T-helper 17 cell (primary cell): ENCODE results near the gene LTC4S. TPM values are rescaled to one million over a fixed set of nuclear protein-coding genes. Genes with fewer than 3 reads are reported as not detected.

Experiments
- ATAC-seq: fragments of 150-1000 bp; cut with Tn5 transposase; 2 replicates; pipeline ENCODE4 v1.10.0; 2021; ENCODE audit warnings: mild to moderate bottlenecking, moderate library complexity
- DNase-seq, 3 donors: peaks; one replicate each; pipeline versions ENCODE4 v3.0.0 to v3.0.0-alpha.2; 2020 to 2021
- H3K9me3 ChIP-seq: one replicate; pipeline ENCODE4 v1.7.0; 2013; ENCODE audit warnings: low read length, mild to moderate bottlenecking; ENCODE audit not compliant: control insufficient read depth, poor library complexity, severe bottlenecking
- H3K27ac Mint-ChIP-seq: one replicate; pipeline ENCODE4 v1.8.0; 2022; ENCODE audit warnings: mild to moderate bottlenecking, moderate library complexity, mixed read lengths
- H3K27me3 Mint-ChIP-seq: one replicate; pipeline ENCODE4 v1.8.0; 2022; ENCODE audit warnings: mixed read lengths
- H3K36me3 Mint-ChIP-seq: one replicate; pipeline ENCODE4 v1.8.0; 2022; ENCODE audit warnings: low read depth, mixed read lengths
- H3K4me1 Mint-ChIP-seq: one replicate; pipeline ENCODE4 v1.8.0; 2022; ENCODE audit warnings: mild to moderate bottlenecking, mixed read lengths
- H3K4me3 Mint-ChIP-seq: one replicate; pipeline ENCODE4 v1.8.0; 2022; ENCODE audit warnings: mild to moderate bottlenecking, moderate library complexity, mixed read lengths
- total RNA-seq, 4 donors: library from RNA in 2 of 4; stranded (reverse) in 2 of 4; gene quantifications; one replicate each; pipeline ENCODE4 v1.2.3 and lab custom pipeline; 2022 to 2026

LTC4S gene
- total RNA-seq, 2 donors from 2014 or later: 6.4 to 6.8 TPM

- no peaks in the 10 kb centered on the region for H3K27me3 Mint-ChIP-seq
- ATAC-seq: no peak
- H3K4me3 Mint-ChIP-seq: peak overlapping the region; percentile 25
- no peaks in the 10 kb centered on the region for H3K9me3 ChIP-seq
- peaks cover 21% of the 10 kb centered on the region for H3K4me1 Mint-ChIP-seq
- no peaks in the 10 kb centered on the region for H3K36me3 Mint-ChIP-seq
- DNase-seq: no peak
- H3K27ac Mint-ChIP-seq: no peak overlapping the region
Measured at GRCh38 chr5:179816401-179816795, 22.6 kb downstream of the LTC4S start.

- peak overlapping the region; percentile 49 for H3K4me3 Mint-ChIP-seq
- peak overlapping the region; percentile 96 for H3K27ac Mint-ChIP-seq
- H3K9me3 ChIP-seq: no peaks in the 10 kb centered on the region
- no peaks in the 10 kb centered on the region for H3K36me3 Mint-ChIP-seq
- ATAC-seq: no peak
- peaks cover 26% of the 10 kb centered on the region for H3K4me1 Mint-ChIP-seq
- no peak for DNase-seq
- H3K27me3 Mint-ChIP-seq: no peaks in the 10 kb centered on the region
Measured at GRCh38 chr5:179816796-179817469, 23.1 kb downstream of the LTC4S start.

- Mint-ChIP-seq H3K4me3 (peak overlapping the region; percentile 49), H3K36me3 (no peaks in the 10 kb centered on the region), H3K27ac (peak overlapping the region; percentile 96), H3K4me1 (peaks cover 31% of the 10 kb centered on the region), H3K27me3 (no peaks in the 10 kb centered on the region)
- H3K9me3 ChIP-seq: no peaks in the 10 kb centered on the region
- no peak for DNase-seq
- ATAC-seq: no peak
Measured at GRCh38 chr5:179817470-179817840, 23.7 kb downstream of the LTC4S start.

- Mint-ChIP-seq H3K27ac (peak overlapping the region; percentile 96), H3K27me3 (no peaks in the 10 kb centered on the region), H3K4me1 (peaks cover 36% of the 10 kb centered on the region), H3K4me3 (peak overlapping the region; percentile 84), H3K36me3 (no peaks in the 10 kb centered on the region)
- H3K9me3 ChIP-seq: no peaks in the 10 kb centered on the region
- ATAC-seq: no peak
- no peak for DNase-seq
Measured at GRCh38 chr5:179817890-179818745, 24.3 kb downstream of the LTC4S start.

- ATAC-seq (peak; percentile 78), DNase-seq (peak; percentile 85 to 94 (median 90))
- Mint-ChIP-seq H3K27me3 (no peaks in the 10 kb centered on the region), H3K27ac (peak overlapping the region; percentile 96), H3K36me3 (no peaks in the 10 kb centered on the region), H3K4me1 (peaks cover 38% of the 10 kb centered on the region), H3K4me3 (peak overlapping the region; percentile 84)
- no peaks in the 10 kb centered on the region for H3K9me3 ChIP-seq
Measured at GRCh38 chr5:179818746-179819295, 25.0 kb downstream of the LTC4S start.

GRCh38 chr5:179819296-179820126 is 25.7 kb downstream of the LTC4S start:
- DNase-seq (peak in 2 of 3 donors; percentile 30 to 43), ATAC-seq (peak; percentile 5)
- Mint-ChIP-seq H3K4me1 (peaks cover 39% of the 10 kb centered on the region), H3K4me3 (peak overlapping the region; percentile 82), H3K27me3 (no peaks in the 10 kb centered on the region), H3K36me3 (peaks cover under 1% of the 10 kb centered on the region), H3K27ac (peak overlapping the region; percentile 96)
- no peaks in the 10 kb centered on the region for H3K9me3 ChIP-seq

- peak overlapping the region; percentile 96 for H3K27ac Mint-ChIP-seq
- H3K9me3 ChIP-seq: no peaks in the 10 kb centered on the region
- H3K27me3 Mint-ChIP-seq: no peaks in the 10 kb centered on the region
- DNase-seq: no peak
- peaks cover 3% of the 10 kb centered on the region for H3K36me3 Mint-ChIP-seq
- H3K4me3 Mint-ChIP-seq: peak overlapping the region; percentile 82
- peaks cover 42% of the 10 kb centered on the region for H3K4me1 Mint-ChIP-seq
- no peak for ATAC-seq
Measured at GRCh38 chr5:179820127-179820482, 26.3 kb downstream of the LTC4S start.

GRCh38 chr5:179820483-179821297 is 26.9 kb downstream of the LTC4S start, which contains the start of gene SQSTM1:
TSS of gene SQSTM1 (plus strand) at chr5:179820905. CDS start at chr5:179820937, 32 bp downstream.
- no peaks in the 10 kb centered on the region for H3K27me3 Mint-ChIP-seq
- H3K9me3 ChIP-seq: no peaks in the 10 kb centered on the region
- H3K36me3 Mint-ChIP-seq: peaks cover 3% of the 10 kb centered on the region
- H3K4me3 Mint-ChIP-seq: peak within 1 kb of the TSS; percentile 95
- H3K4me1 Mint-ChIP-seq: peaks cover 42% of the 10 kb centered on the region
- peak within 1 kb of the TSS; percentile 97 for H3K27ac Mint-ChIP-seq
- ATAC-seq: peak; percentile 59
- DNase-seq: peak; percentile 78 to 84 (median 79)

GRCh38 chr5:179821298-179822058 is 27.7 kb downstream of the LTC4S start:
- H3K27ac Mint-ChIP-seq: peak overlapping the region; percentile 97
- ATAC-seq (peak; percentile 58), DNase-seq (peak; percentile 71 to 81 (median 77))
- H3K36me3 Mint-ChIP-seq: peaks cover 3% of the 10 kb centered on the region
- H3K9me3 ChIP-seq: no peaks in the 10 kb centered on the region
- peak overlapping the region; percentile 95 for H3K4me3 Mint-ChIP-seq
- H3K4me1 Mint-ChIP-seq: peaks cover 42% of the 10 kb centered on the region
- H3K27me3 Mint-ChIP-seq: no peaks in the 10 kb centered on the region

GRCh38 chr5:179822059-179822432 is 28.3 kb downstream of the LTC4S start:
- no peaks in the 10 kb centered on the region for H3K27me3 Mint-ChIP-seq
- peaks cover 42% of the 10 kb centered on the region for H3K4me1 Mint-ChIP-seq
- ATAC-seq: no peak
- H3K27ac Mint-ChIP-seq: peak overlapping the region; percentile 97
- DNase-seq: no peak
- peak overlapping the region; percentile 95 for H3K4me3 Mint-ChIP-seq
- peaks cover 3% of the 10 kb centered on the region for H3K36me3 Mint-ChIP-seq
- no peaks in the 10 kb centered on the region for H3K9me3 ChIP-seq

GRCh38 chr5:179822444-179822990 is 28.7 kb downstream of the LTC4S start:
- Mint-ChIP-seq H3K27me3 (no peaks in the 10 kb centered on the region), H3K36me3 (peaks cover 3% of the 10 kb centered on the region), H3K4me1 (peaks cover 39% of the 10 kb centered on the region), H3K4me3 (peak overlapping the region; percentile 95), H3K27ac (peak overlapping the region; percentile 97)
- DNase-seq (no peak), ATAC-seq (no peak)
- no peaks in the 10 kb centered on the region for H3K9me3 ChIP-seq
